Activated CD4-positive, alpha-beta T cell treated with anti-CD3 and anti-CD28 coated beads, Interleukin-2, Interleukin-6, amounts not matched to agents 100 ng/mL and 50 ng/mL, durations not matched to agents 16 hours and 8 hours (primary cell): Measurements from ENCODE around the gene METTL6.

Experiments used
- DNase-seq: peaks from one replicate; pipeline ENCODE4 v3.0.0-alpha.2; 2020

The METTL6 gene

GRCh38 chr3:15361494-15362214 lies 65.7 kb downstream of the METTL6 start:
- DNase-seq = peak; percentile 91

GRCh38 chr3:15360788-15361493 lies 66.4 kb downstream of the METTL6 start:
- no peak for DNase-seq
